GM03348 (cell line): ENCODE data around the gene PTPRT.
"Not testable (repeated sequence)": the region's sequence is repeated elsewhere in the genome, so short reads cannot be mapped to it uniquely, and the experiment has no call there.

Source experiments
- DNase-seq: peaks from one replicate; pipeline ENCODE4 v3.0.0; 2012; ENCODE audit warnings: low spot score

PTPRT gene

DNA sequence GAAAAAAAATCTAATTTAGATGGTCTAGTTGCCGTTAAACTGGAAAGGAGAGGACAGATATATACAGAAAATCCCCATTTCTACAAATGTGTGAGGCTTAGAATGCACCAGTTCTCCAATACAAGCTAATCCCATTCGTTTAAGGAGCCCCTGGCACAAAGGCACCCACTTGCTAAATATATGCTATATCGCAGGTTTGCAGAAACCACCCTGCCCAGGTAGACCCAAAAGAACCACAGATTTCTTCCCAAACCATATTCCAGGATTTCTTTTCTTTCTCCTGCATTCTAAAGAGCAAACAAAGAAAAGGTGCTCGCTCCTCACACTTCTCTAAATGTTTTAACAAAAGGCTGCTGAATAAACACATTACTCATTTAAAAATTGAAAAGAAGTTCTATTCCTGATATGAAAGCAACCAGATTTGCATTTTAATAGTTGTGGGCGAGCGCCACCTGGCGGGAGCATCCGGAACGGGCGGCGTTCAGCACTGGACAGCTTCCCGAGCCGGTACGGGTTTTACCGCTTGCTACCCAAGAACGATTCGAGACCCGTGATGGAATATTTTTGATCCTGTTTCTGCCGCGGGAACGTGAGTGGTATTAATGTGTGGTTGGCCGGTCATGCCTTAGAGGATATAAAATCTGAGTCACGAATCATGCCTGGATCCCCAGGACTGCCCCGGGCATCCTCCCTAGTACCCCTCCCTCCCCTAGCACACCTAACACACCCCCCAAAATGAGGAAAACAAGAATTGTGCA lies 2.1 kb downstream of the PTPRT start:
- DNase-seq, result peak; percentile 89

DNA sequence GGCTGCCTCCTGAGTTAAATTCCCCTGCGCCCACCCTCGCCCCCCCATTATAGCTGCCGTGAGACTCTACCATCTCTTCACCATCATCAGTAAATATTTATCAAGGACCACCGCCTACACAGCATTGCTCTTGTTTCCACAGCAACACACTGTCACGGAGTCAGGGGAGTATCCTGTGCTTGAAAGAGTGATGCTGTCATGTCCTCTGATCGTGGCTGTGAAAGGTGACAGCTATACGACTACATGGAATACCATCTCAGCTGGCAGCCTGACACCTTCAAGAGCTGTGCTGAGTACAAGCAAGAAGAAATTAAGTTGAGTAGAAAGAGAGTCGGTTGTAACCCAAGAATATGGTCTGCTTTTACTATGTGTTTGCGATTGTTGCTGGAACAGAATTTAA lies 3.4 kb downstream of the PTPRT start:
- DNase-seq, result no peak

DNA sequence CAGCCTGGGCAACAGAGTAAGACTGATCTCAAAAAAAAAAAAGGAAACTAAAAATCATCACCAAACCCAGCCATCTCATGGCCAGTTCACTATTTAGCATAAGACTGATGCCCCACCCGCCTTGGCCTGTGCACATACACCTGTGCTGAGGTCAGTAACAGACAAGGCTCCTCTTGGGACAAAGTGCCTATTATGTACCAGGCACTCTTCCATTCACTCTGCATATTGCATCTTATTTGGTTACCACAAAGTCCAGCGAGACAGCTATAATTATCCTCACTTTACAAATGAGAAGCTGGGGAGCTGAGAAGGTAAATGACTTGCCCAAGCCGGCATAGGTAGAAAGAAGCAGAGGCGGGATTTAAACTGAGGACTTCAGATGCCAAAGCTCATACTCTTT lies 3.8 kb downstream of the PTPRT start:
- no peak for DNase-seq

DNA sequence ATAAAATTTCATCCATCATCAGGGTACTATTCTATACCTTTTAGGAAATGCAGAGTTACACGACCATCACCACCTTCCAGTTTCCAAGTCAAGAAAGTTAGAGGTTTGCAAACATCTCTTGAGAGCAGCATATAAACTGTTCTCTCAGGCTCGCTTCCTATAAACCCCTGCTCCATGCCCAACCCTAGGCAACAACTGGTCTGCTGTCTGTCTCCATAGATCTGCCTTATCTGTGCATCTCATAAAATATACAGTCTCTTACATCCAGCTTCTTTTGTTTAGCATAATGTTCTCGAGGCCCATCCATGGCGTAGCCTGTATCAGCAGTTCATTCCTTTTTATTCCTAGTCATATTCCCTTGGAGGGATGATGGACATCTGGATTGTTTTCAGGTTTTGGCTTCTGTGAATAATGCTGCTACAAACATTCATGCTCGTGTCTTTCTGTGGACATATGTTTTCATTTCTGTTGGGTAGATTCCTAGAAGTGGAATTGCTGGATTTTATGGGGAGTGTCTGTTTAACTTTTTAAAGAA lies 6.1 kb downstream of the PTPRT start:
- DNase-seq, result no peak

DNA sequence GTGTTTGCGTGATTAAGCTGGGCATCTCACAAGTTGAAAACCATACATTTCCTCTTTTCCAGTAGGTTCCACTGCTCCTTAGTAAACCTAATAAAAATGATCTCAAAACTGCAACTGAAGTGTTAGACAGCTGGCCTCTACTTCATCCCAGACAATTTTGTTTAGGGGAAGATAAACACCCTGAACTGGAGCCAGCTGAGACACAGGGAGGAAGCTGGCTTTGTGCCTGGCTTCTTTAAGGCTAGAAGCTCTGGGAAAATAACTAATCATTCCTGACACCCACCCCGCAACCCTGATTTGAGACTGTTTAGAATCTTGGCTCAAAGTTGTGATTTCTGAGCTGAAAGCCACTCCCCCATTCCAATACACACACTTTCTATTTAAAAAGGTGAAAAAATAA lies 11.6 kb downstream of the PTPRT start:
- no peak for DNase-seq

DNA sequence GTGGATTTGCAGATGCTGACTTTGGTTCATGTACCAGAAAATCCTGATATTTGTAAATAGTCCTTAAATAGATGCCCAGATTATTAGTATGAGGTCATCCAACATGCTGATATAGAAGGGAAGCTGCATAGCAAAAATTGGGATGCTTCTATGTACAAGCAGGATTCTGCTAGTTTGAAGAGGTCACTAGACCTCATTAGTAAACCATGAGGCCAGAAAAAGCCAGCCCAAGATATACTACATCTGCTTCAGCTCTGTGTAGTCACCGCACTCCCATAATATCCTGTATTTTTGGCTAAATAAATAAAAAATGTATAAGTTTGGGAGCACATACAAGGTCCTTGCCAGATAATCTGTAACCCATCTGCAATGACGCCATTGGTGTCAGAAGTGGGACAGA lies 13.0 kb downstream of the PTPRT start:
- DNase-seq, result no peak

DNA sequence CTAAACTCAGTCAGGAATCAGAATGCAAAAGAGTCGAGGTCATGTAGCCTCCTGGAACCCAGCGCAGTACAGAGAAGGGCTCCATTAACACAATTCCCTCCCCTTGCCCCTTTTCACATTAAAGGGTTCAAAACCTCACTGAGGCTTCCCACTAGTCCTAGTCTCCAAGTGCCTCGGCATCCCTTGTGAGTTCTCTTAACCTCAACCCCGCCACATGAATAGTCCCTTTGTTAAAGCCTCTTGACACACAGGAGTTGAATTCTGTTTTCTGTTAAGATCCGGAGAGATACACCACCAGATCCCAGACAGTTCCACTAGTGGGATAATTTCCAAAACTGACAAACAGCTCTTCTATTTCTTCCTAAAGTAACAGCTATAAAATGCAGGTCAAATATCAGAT lies 17.8 kb downstream of the PTPRT start:
- no peak for DNase-seq

DNA sequence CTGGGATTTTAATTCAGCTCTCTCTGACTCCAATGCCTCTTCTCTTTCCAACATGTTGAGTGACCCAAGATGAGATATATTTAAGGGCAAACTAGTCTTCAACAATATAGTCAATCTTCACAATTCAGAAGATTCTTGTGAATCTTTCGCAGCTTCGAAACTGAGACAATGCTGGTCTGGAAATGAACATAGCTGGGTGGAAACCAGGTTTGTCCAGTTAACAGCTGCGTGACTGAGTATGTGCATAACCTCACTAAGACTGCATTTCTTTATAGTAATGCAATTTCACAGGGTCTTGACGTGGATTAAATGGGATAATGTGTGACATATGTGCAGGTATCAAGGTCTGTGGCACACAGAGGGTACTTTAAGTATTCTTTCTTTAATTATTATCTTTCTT lies 18.9 kb downstream of the PTPRT start:
- DNase-seq, result no peak

DNA sequence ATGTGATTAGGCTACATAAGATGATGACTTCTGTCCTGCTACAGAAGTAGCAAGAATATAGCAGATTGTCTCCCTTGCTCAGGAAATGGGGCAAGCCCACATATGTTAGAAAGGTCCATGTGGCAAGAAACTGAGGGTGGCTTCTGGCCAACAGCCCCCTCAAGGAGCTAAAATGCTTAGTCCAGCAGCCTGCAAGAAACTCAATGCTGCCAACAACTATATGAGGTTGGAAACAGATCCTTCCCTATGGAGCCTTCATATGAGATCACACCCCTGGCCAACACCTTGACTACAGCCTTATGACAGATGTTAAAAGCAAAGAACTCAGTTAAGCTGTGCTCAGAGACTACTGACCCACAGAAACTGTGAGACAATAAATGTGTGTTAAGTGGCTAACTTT lies 22.1 kb downstream of the PTPRT start:
- DNase-seq, result no peak

DNA sequence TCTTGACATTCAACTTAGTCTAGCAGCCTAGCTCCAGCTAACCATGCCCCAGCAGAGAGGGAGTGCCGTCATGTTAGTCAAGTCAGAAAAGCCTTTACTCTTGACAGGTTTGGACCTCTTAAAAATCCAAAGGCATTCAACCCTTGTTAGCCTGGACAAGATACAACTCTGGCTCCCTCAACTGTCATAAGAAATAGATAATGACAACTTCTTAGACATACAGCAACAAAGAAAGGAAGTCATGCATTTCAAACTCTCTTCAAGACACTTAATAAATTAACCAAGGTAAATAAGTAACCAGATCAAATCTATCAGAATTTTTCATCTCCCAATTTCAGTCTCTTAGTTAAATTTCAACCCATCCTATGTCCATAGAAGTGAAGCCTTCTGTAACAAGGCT lies 22.7 kb downstream of the PTPRT start:
- no peak for DNase-seq

DNA sequence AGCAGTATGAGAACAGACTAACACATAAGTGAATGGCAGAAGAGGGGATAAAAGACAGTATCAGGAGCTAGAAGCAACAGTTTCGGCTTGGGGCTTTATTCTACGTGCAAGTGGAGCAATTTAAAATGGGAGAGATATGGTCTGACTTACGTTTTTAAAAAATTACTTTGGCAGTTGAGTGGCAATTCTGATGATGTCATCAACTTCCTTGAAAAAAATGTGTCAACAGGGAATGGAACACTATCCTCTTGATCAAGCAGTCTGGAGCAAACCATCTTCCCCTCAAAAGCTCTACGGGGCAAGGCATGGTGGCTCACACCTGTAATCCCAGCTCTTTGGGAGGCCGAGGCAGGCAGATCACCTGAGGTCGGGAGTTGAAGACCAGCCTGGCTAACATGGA lies 24.1 kb downstream of the PTPRT start:
- no peak for DNase-seq

DNA sequence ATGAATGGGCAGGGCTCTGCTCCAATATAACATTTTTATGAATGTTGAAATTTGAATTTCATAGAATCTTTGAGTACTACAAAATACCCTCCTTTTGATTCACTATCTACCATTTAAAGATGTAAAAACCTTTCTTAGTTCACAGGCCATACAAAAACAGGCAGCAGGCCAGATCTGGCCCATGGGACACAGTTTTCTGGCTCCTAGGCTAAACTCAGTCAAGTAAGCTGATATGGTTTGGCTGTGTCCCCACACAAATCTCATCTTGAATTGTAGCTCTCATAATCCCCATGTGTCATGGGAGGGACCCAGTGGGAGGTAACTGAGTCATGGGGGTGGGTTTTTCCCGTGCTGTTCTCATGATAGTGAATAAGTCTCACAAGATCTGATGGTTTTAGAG lies 25.0 kb downstream of the PTPRT start:
- DNase-seq, result not testable (repeated sequence)

DNA sequence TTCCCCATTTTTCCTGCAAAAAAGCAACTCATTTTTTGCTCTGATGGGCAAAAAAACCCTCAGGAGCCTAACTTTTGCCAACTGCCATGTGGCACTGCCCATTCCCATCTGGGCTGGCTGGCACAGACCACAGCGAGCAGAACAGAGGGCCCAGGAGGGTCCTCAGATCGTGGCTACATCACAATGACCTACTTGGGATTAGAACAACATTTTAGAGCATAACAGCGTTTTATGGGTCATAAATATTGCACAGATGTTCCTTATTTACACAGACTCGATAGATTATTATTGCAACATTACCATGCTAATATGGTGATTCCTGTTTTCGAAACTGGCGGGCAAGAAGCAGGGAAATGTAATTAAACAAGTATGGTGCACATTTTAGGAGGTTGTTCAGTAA lies 28.0 kb downstream of the PTPRT start:
- no peak for DNase-seq

DNA sequence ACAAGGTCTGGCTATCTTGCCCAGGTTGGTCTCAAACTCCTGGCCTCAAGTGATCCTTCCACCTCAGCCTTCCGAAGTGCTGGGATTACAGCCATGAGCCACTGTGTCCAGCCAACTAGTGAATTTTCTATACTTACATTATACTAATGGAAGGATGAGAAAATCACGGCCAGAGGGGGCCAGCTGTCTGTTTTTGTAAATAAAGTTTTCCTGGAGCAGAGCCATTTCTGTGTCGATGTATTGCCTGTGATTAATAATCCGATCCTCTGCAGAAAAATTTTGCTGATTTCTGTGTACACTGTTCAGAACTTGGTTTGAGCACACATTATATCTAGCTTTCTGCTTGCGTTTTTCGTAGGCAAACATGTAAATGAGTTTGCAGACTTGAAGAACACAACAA lies 28.8 kb downstream of the PTPRT start:
- DNase-seq, result no peak

DNA sequence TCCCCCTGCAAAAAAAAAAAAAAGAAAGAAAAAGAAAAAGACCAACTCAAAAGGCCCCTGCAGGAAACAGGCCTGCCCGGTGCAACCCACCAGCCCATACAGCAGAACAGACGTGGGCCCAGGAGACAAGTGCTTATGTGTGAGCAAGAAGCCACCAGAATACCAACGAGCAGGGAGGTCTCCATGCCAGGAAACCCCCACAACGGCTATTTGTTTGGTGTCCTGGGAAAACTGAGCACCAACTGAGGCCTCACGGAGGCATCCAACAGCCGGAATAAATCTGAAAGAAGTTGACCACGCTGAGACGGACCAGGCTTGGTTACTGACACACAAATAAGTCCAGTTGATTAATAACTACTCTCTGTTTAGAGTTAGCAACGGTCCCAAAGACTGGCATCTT lies 29.7 kb downstream of the PTPRT start:
- DNase-seq, result no peak

DNA sequence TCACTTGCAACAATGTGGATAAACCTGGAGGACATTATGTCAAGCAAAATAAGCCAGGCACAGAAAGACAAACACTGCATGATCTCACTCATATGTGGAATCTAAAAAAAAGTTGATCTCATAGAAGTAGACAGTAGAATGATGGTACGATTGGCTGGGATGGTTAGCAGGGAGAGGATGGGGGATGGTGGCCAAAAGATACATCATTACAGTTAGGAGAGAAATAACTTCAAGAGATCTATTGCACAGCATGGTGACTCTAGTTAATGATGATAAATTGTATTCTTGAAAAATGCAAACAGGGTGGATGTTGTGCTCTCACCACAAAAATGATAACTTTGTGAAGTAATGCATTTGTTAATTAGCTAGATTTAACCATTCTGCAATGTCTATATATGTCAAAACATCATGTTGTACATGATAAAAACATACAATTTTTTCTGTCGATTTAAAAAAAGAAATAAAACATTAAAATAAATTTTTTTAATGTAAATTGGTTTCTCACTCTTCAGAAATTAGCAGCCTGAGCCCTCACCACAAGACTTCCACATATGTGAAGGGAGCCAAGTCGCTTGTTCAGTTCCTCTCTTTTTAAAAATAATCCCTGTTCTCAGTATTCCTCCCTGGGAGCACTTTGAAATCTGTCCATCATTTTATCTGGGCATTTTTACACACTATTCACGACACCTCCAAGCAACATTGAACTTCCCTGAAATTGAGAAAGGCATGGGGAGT lies 34.2 kb downstream of the PTPRT start:
- DNase-seq, result no peak

DNA sequence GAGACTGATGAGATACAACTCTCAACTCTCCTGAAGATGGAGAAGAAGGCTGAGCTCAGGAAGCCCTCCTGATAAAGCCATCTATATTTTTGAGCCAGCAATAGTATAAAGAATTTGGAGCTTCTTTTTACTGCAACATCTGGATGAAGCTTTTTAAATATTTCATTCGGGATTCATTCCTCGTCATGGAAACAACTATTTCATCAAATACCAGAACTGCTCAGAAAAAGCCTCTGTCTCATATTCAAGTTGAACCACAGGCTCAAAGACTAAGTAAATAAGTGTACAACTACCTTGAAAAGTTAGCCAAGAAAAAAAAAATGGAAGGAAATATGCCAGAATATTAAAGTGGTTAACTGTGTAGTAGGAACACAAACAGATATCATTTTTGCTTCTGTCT lies 37.8 kb downstream of the PTPRT start:
- DNase-seq, result no peak

DNA sequence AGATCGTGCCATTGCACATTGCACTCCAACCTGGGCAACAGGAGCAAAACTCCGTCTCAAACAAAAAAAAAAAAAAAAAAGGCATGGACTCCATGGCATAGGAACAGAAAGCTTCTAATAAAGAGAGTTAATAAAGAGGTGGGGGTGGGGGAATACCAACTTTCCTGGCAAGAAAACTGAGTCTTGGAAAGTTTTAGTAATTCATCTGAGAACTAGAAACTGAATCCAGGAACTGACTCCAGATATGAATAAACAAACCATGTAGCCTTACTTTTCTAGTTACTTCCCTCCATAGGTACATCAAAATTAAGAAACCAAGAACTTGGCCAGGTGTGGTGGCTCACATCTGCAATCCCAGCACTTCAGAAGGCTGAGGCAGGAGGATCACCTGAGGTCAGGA lies 38.5 kb downstream of the PTPRT start:
- DNase-seq, result no peak

DNA sequence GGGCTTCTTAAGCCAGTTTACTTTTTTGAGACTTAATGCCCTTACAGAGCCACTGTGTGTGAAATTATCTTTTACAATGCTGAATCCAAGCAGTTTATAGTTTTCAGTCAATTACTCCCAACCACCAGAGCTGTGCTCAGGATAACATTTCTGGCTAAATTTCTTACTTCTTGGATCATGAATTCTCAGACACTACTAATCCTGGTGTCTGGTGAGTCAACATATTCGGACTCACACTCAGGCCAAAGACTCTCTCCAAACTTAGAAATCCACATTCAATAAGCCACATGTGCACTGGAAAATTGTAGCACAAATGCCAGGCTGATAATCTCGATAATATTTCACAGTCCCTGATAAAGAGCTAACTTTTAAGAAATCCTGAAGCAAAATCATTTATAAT lies 49.0 kb downstream of the PTPRT start:
- no peak for DNase-seq

DNA sequence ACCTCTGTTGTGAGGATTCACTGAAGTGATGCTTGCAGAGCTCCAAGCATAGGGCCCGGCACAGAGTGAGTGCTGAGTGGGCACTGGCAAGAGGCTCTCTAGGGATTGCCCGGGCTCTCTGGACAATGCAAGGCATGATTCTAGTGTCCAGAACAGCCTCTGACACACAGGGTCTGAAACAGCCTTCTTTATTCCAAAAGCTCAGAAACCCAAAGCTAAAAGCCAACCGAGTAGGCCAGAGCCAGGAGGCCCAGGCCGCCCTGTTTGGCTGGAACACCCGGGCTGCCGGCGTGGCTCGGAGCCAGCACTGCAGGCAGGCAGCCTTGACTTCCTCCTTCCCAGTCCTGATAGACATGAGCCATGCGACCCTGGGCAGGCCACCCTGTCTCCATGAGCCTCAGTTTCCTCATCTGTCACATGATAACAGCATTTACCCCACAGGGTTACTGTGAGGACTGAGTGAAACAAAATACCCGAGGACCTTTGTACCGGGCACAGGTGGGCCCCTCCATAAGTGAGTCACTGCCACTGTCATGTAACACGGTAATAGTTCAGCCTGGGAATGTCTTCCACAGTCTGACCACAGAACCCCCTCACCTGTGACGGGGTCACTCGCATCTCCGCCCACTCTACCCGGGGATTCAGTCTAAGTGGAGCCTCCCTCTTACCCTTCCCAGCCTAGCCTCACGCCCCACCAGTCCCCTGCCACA lies 51.5 kb downstream of the PTPRT start:
- DNase-seq, result no peak

DNA sequence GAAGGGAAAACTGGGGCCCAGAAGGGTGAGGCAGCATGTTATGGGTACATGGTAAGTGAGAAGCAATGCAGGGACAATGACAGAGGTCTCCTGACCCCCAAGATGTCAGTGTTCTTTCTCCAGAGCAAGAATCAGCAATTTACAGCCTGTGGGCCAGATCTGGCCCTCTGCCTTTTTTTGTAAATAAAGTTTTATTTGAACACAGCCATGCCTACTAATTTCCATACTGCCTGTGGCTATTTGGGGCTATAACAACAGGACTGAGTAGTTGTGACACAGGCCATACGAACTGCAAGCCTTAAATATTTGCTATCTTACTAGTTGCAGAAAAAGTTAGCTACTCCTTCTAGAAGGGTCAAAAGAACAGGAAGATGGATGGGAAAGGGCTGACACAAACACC lies 52.5 kb downstream of the PTPRT start:
- DNase-seq, result no peak

DNA sequence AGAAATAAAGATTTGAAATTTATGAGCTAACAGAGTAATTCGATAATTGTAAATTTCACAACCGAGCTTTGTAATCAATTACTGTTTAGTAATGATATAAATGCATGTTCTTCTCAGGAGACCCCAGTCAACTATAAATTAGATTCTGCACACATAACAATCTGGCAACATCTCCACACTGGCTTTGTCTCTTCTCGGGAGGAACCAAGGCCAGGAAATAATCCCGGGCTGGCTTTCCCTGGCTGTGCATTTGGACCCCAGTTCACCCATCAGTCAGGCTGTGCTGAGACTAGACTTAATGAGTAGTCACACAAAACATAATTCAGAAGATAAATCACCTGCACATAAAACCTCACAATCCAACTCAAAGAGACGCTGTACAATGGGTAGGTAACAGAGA lies 65.5 kb downstream of the PTPRT start:
- DNase-seq, result no peak

DNA sequence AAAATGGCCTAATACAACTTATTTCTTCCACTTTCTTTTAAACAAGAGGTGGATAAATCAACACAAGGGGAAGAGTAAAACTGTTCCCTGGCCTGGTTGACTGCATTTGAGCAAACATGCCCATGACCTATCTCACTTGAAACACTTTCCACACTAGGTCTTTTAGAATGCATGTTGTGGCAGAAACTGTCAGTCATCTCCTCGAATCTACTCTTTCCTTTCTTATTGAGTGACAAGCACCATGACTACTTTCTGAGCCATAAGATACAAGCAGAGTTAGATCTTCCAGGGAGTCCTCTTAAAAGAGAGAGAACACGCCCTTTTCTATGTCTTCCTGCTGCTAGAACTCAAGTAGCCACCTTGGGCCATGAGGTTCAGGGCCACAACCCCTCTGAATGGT lies 66.5 kb downstream of the PTPRT start:
- DNase-seq, result no peak
